Measurements from ENCODE around the gene LRRC36.
A peak's percentile ranks its signal among the peaks of the same experiment; 100 is the strongest.

DNA sequence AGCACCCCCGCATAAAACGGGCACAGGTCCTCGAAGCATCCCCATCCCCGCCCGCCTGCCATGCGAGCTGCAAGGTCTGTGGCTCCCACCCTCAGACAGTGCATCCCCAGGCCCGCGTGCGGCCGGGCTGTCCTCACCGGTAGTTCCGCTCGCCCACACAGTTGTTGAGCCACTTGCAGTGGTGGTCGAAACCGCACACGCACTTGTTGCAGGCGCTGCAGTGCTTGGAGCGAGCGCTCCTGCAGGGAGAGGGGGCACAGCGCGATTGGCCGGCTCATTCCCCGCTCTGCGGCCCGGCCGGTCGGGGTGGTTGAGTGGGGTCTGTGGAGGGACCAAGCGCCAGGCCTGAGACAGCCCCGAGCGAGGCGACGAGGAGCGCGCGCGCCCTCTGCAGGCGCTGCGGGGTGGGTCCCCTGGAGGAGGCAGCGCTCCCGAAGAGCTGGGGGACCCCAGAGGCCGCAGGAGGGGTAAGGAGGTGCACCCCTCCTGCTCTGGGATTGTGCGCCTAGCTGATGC, 72.7 kb downstream of the LRRC36 start:
- no peak for TF ChIP-seq POLR2A (IDR thresholded peaks at IDR 0.05; ENCODE audit: low read depth, low read length)
- TF ChIP-seq, protein P1, sequence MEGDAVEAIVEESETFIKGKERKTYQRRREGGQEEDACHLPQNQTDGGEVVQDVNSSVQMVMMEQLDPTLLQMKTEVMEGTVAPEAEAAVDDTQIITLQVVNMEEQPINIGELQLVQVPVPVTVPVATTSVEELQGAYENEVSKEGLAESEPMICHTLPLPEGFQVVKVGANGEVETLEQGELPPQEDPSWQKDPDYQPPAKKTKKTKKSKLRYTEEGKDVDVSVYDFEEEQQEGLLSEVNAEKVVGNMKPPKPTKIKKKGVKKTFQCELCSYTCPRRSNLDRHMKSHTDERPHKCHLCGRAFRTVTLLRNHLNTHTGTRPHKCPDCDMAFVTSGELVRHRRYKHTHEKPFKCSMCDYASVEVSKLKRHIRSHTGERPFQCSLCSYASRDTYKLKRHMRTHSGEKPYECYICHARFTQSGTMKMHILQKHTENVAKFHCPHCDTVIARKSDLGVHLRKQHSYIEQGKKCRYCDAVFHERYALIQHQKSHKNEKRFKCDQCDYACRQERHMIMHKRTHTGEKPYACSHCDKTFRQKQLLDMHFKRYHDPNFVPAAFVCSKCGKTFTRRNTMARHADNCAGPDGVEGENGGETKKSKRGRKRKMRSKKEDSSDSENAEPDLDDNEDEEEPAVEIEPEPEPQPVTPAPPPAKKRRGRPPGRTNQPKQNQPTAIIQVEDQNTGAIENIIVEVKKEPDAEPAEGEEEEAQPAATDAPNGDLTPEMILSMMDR (IDR thresholded peaks at IDR 0.05; ENCODE audit: extremely low read depth in 1 of 2, insufficient read depth in 1 of 2, low read depth in 1 of 2, low read length in 2 of 2): peak; percentile 88 to 96
- TF ChIP-seq FOS (IDR thresholded peaks at IDR 0.05; ENCODE audit: borderline replicate concordance, insufficient read depth, low read length): no peak
- TF ChIP-seq EZH2 (IDR thresholded peaks at IDR 0.05; ENCODE audit: borderline replicate concordance, low read depth, low read length, severe bottlenecking): no peak
- no peak for TF ChIP-seq MYC (IDR thresholded peaks at IDR 0.05; ENCODE audit: low read depth, low read length)
